Spleen (tissue), 11 donors: ENCODE measurements around the gene GKAP1. TPM values are rescaled to one million over a fixed set of nuclear protein-coding genes. Genes with fewer than 3 reads are reported as not detected.
A peak's percentile ranks its signal among the peaks of the same experiment; 100 is the strongest.

ENCODE experiments used
- DNase-seq: peaks from one replicate; pipeline ENCODE4 v3.0.0-alpha.2; 2020
- H3K27ac ChIP-seq, 8 donors: fragments of 200-600 bp; sonication (generic) in 7 of 8; 1 replicate in 4 of 8; 2 replicates in 4 of 8; pipeline versions ENCODE4 v1.5.0 to v1.8.0; 2016 to 2021; ENCODE audit warnings: inconsistent platforms in 4 of 8, mild to moderate bottlenecking in 4 of 8, moderate library complexity in 1 of 8
- H3K27me3 ChIP-seq, 7 donors: fragments of 200-600 bp; sonication (generic) in 6 of 7; replicated peaks in 1 of 7; 1 replicate in 4 of 7; 2 replicates in 3 of 7; pipeline versions ENCODE4 v1.5.0 to v1.8.0; 2016 to 2021; ENCODE audit warnings: inconsistent platforms in 3 of 7, mild to moderate bottlenecking in 1 of 7
- H3K36me3 ChIP-seq, 6 donors: fragments of 200-600 bp; sonication (generic) in 5 of 6; 1 replicate in 4 of 6; 2 replicates in 2 of 6; pipeline versions ENCODE4 v1.5.0 to v1.8.0; 2016 to 2021; ENCODE audit warnings: inconsistent platforms in 2 of 6
- H3K4me1 ChIP-seq, 6 donors: fragments of 200-600 bp; sonication (generic) in 5 of 6; 1 replicate in 3 of 6; 2 replicates in 3 of 6; pipeline versions ENCODE4 v1.5.0 to v1.8.0; 2016 to 2021; ENCODE audit warnings: inconsistent platforms in 3 of 6
- H3K4me3 ChIP-seq, 8 donors: fragments of 200-600 bp; sonication (generic) in 7 of 8; 1 replicate in 4 of 8; 2 replicates in 4 of 8; pipeline versions ENCODE4 v1.5.0 to v1.8.0; 2016 to 2021; ENCODE audit warnings: inconsistent platforms in 4 of 8, mild to moderate bottlenecking in 4 of 8, moderate library complexity in 2 of 8
- H3K9me3 ChIP-seq, 8 donors: fragments of 200-600 bp; sonication (generic) in 7 of 8; 1 replicate in 4 of 8; 2 replicates in 4 of 8; pipeline versions ENCODE4 v1.5.0 to v1.8.0; 2016 to 2021; ENCODE audit warnings: inconsistent platforms in 4 of 8
- CTCF ChIP-seq, 11 experiments: fragments of 200-600 bp in 7 of 11; fragments of 450-650 bp in 4 of 11; sonication (generic) in 4 of 11; IDR thresholded peaks in 8 of 11; conservative IDR thresholded peaks in 3 of 11; 1 replicate in 7 of 11; 2 replicates in 4 of 11; pipeline versions ENCODE4 v1.4.0 to v1.8.0; 2016 to 2021; ENCODE audit warnings: antibody characterized with exemption in 11 of 11, inconsistent platforms in 4 of 11, mild to moderate bottlenecking in 1 of 11
- POLR2A ChIP-seq, 3 donors: fragments of 450-650 bp; IDR thresholded peaks; one replicate each; pipeline ENCODE4 v1.5.1; 2017; ENCODE audit warnings: antibody characterized with exemption in 3 of 3, mild to moderate bottlenecking in 1 of 3
- POLR2AphosphoS5 ChIP-seq, 3 donors: sonication (generic); formaldehyde crosslinking; IDR thresholded peaks; one replicate each; pipeline ENCODE4 v1.5.1; 2017; ENCODE audit warnings: antibody characterized with exemption in 3 of 3
- WGBS, 5 donors: extraction: QIAGEN DNeasy Blood & Tissue Kit in 3 of 5; methylation state at CpG; one replicate each; pipeline versions ENCODE4 v1.1.5 to v1.1.7; 2013 to 2018; 5-methylcytosine and 5-hydroxymethylcytosine counted together
- intact Hi-C: fragments of 100-400 bp; cut with DNase I; formaldehyde crosslinking; loops from one replicate; pipeline ENCODE4 v1.15.0; 2023; ENCODE audit warnings: low total_unique reads
- polyA plus RNA-seq, 3 donors: library from polyadenylated mRNA; stranded (reverse); fragments of 200-250 nt; gene quantifications; one replicate each; pipeline ENCODE4 v1.2.1, GENCODE V29; 2013
- total RNA-seq, 7 donors: library from RNA; depleted of rRNA in 3 of 7; stranded (reverse); fragments of >200 nt in 3 of 7; fragmentation: NEBNext Ultra II Directional in 4 of 7; extraction: Animal tissue kit (Norgen Biotek cat#: 25700) in 4 of 7; gene quantifications; one replicate each; pipeline versions ENCODE4 v1.1.0 to v1.2.1, GENCODE V29; 2016 to 2021
- donor health status: healthy with polysubstance abuse.
- donor health status: DM: no; HTN: no; CAD: no; lungs with moderate emphysema.
- donor health status: DM: no; HTN: no; CAD: no.
- donor health status: Bipolar disorder and iron deficiency.
- donor health status: healthy.
- donor health status: DM: no; HTN: no; CAD: no.
- donor health status: DM: yes; HTN: yes; CAD: no.

GKAP1 gene
- total and polyA plus RNA-seq, 10 donors = 3.9 to 15.8 (median 6.0) TPM

GRCh38 chr9:83715794-83716193, 101.8 kb downstream of the GKAP1 start:
- intact Hi-C loops = no loop called here
- H3K27me3 ChIP-seq = no peaks in the 10 kb centered on the region
- H3K4me1 ChIP-seq = peaks cover 0 to 7% (median 0%) of the 10 kb centered on the region in 6 donors
- H3K27ac ChIP-seq = no peak overlapping the region
- no peaks in the 10 kb centered on the region for H3K36me3 ChIP-seq
- no peak overlapping the region for H3K4me3 ChIP-seq
- H3K9me3 ChIP-seq = peaks cover 0 to 8% (median 0%) of the 10 kb centered on the region in 8 donors
- TF ChIP-seq CTCF (IDR thresholded peaks at IDR 0.05 in 8 of 11, conservative IDR thresholded peaks at IDR 0.05 in 3 of 11) = no peak
- no peak for TF ChIP-seq POLR2AphosphoS5 (IDR thresholded peaks at IDR 0.05)
- no peak for TF ChIP-seq POLR2A (IDR thresholded peaks at IDR 0.05)
- no peak for DNase-seq

GRCh38 chr9:83715221-83715620, 102.3 kb downstream of the GKAP1 start:
- Histone ChIP-seq H3K9me3 (peaks cover 0 to 8% (median 0%) of the 10 kb centered on the region in 8 donors), H3K36me3 (no peaks in the 10 kb centered on the region), H3K4me1 (peaks cover 0 to 7% (median 0%) of the 10 kb centered on the region in 6 donors), H3K4me3 (no peak overlapping the region), H3K27me3 (no peaks in the 10 kb centered on the region), H3K27ac (no peak overlapping the region)
- TF ChIP-seq POLR2A (IDR thresholded peaks at IDR 0.05) (no peak), CTCF (IDR thresholded peaks at IDR 0.05 in 8 of 11, conservative IDR thresholded peaks at IDR 0.05 in 3 of 11) (no peak), POLR2AphosphoS5 (IDR thresholded peaks at IDR 0.05) (no peak)
- intact Hi-C loops = no loop called here
- 86 to 95% (median 92%) methylated on average over 1 of the region's 1 CpG for WGBS, 5 donors
- no peak for DNase-seq

GRCh38 chr9:83714329-83714728, 103.2 kb downstream of the GKAP1 start:
- no peaks in the 10 kb centered on the region for H3K36me3 ChIP-seq
- TF ChIP-seq CTCF (IDR thresholded peaks at IDR 0.05 in 8 of 11, conservative IDR thresholded peaks at IDR 0.05 in 3 of 11) = peak in 6 of 11 experiments; percentile 16 to 29 (median 25)
- no peak for TF ChIP-seq POLR2AphosphoS5 (IDR thresholded peaks at IDR 0.05)
- no peak overlapping the region for H3K27ac ChIP-seq
- intact Hi-C loops = no loop called here
- WGBS, 5 donors = 44 to 54% (median 48%) methylated on average over 3 of the region's 3 CpGs
- DNase-seq = no peak
- no peak overlapping the region for H3K4me3 ChIP-seq
- H3K4me1 ChIP-seq = peaks cover 0 to 7% (median 0%) of the 10 kb centered on the region in 6 donors
- H3K27me3 ChIP-seq = no peaks in the 10 kb centered on the region
- peaks cover 0 to 8% (median 0%) of the 10 kb centered on the region in 8 donors for H3K9me3 ChIP-seq

GRCh38 chr9:83708515-83709158, 108.9 kb downstream of the GKAP1 start:
- Histone ChIP-seq H3K27me3 (no peaks in the 10 kb centered on the region), H3K4me1 (peaks cover 17 to 43% (median 35%) of the 10 kb centered on the region in 6 donors), H3K9me3 (no peaks in the 10 kb centered on the region), H3K36me3 (no peaks in the 10 kb centered on the region), H3K4me3 (peak overlapping the region; percentile 61 to 82 (median 76)), H3K27ac (peak overlapping the region; percentile 89 to 100 (median 99))
- WGBS, 5 donors = 14 to 18% (median 15%) methylated on average over 20 of the region's 20 CpGs
- TF ChIP-seq POLR2AphosphoS5 (IDR thresholded peaks at IDR 0.05) (no peak), CTCF (IDR thresholded peaks at IDR 0.05 in 8 of 11, conservative IDR thresholded peaks at IDR 0.05 in 3 of 11) (peak in 3 of 11 experiments; percentile 12 to 23 (median 17)), POLR2A (IDR thresholded peaks at IDR 0.05) (no peak)
- peak; percentile 94 for DNase-seq
- intact Hi-C loops = no loop called here
